HEK293 (cell line): ENCODE results near the gene SRP72.

Source experiments
- CTCF ChIA-PET: fragments of 350-600 bp; formaldehyde crosslinking; extraction: SDS; loops from one replicate; lab custom pipeline; 2021; ENCODE audit warnings: antibody characterized with exemption; lab: Yijun Ruan, JAX
- POLR2A ChIA-PET: fragments of 300-600 bp; formaldehyde crosslinking; extraction: SDS; loops from one replicate; lab custom pipeline; 2020; ENCODE audit warnings: antibody characterized with exemption, inconsistent platforms; lab: Yijun Ruan, JAX
- H3K27ac ChIP-seq: fragments of 200-500 bp; sonication (Bioruptor generic); 2 replicates; pipeline ENCODE4 v1.5.1; 2014; ENCODE audit warnings: low read depth, low read length, control low read depth, inconsistent platforms; ENCODE audit errors: extremely low read depth
- H3K36me3 ChIP-seq, 2 experiments: fragments of 200-500 bp in 1 of 2; sonication (Bioruptor generic) in 1 of 2; 1 replicate in 1 of 2; 2 replicates in 1 of 2; pipeline ENCODE4 v1.5.1; 2014 to 2017; ENCODE audit warnings: inconsistent platforms in 2 of 2, low read length in 2 of 2; ENCODE audit not compliant: control insufficient read depth in 2 of 2, insufficient read depth in 1 of 2
- H3K4me1 ChIP-seq: fragments of 200-500 bp; sonication (Bioruptor generic); 2 replicates; pipeline ENCODE4 v1.5.1; 2014; ENCODE audit warnings: mild to moderate bottlenecking, low read length, inconsistent platforms; ENCODE audit not compliant: control insufficient read depth, insufficient read depth
- H3K4me3 ChIP-seq: 2 replicates; pipeline ENCODE4 v1.5.1; 2011; ENCODE audit warnings: low read depth, mild to moderate bottlenecking, control low read depth, low read length, moderate library complexity
- H3K9me3 ChIP-seq: fragments of 200-500 bp; sonication (Bioruptor generic); 2 replicates; pipeline ENCODE4 v1.5.1; 2014; ENCODE audit warnings: low read depth, low read length, inconsistent platforms; ENCODE audit not compliant: control insufficient read depth, insufficient read depth
- GLIS2 ChIP-seq: fragments of 450-650 bp; formaldehyde crosslinking; IDR thresholded peaks from 2 replicates; pipeline ENCODE4 v1.5.1; 2016; ENCODE audit warnings: missing biosample characterization, missing genetic modification characterization
- PRDM1 ChIP-seq: fragments of 450-650 bp; formaldehyde crosslinking; IDR thresholded peaks from 2 replicates; pipeline ENCODE4; 2016; ENCODE audit warnings: missing biosample characterization, missing genetic modification characterization
- REPIN1 ChIP-seq: fragments of 450-650 bp; formaldehyde crosslinking; IDR thresholded peaks from 2 replicates; pipeline ENCODE4 v1.5.1; 2017; ENCODE audit warnings: missing biosample characterization, missing genetic modification characterization, low read depth
- SP2 ChIP-seq: fragments of 450-650 bp; formaldehyde crosslinking; IDR thresholded peaks from 2 replicates; pipeline ENCODE4 v1.5.1; 2016; ENCODE audit warnings: missing biosample characterization, missing genetic modification characterization
- ZBTB21 ChIP-seq: fragments of 450-650 bp; formaldehyde crosslinking; IDR thresholded peaks from 2 replicates; pipeline ENCODE4 v1.5.1; 2017; ENCODE audit warnings: missing biosample characterization, missing genetic modification characterization
- ZFP3 ChIP-seq: fragments of 450-650 bp; formaldehyde crosslinking; IDR thresholded peaks from 2 replicates; pipeline ENCODE4 v1.5.1; 2016; ENCODE audit warnings: low read depth, missing biosample characterization, missing genetic modification characterization
- ZFP37 ChIP-seq: fragments of 450-650 bp; formaldehyde crosslinking; IDR thresholded peaks from 2 replicates; pipeline ENCODE4 v1.5.1; 2016; ENCODE audit warnings: missing biosample characterization, missing genetic modification characterization
- ZNF133 ChIP-seq: fragments of 450-650 bp; formaldehyde crosslinking; IDR thresholded peaks from 2 replicates; pipeline ENCODE4 v1.5.1; 2016; ENCODE audit warnings: missing biosample characterization, missing genetic modification characterization
- ZNF184 ChIP-seq: fragments of 450-650 bp; IDR thresholded peaks from 2 replicates; pipeline ENCODE4 v1.5.1; 2018; ENCODE audit warnings: missing biosample characterization, mild to moderate bottlenecking, missing genetic modification characterization
- ZNF211 ChIP-seq: fragments of 450-650 bp; formaldehyde crosslinking; IDR thresholded peaks from 2 replicates; pipeline ENCODE4 v1.5.1; 2016; ENCODE audit warnings: low read depth, missing biosample characterization, missing genetic modification characterization
- ZNF24 ChIP-seq: fragments of 450-650 bp; formaldehyde crosslinking; IDR thresholded peaks from 2 replicates; pipeline ENCODE4 v1.5.1; 2016; ENCODE audit warnings: missing biosample characterization, missing genetic modification characterization
- ZNF341 ChIP-seq: fragments of 450-650 bp; formaldehyde crosslinking; IDR thresholded peaks from 2 replicates; pipeline ENCODE4; 2016; ENCODE audit warnings: low read depth, missing biosample characterization, missing genetic modification characterization
- ZNF366 ChIP-seq: fragments of 450-650 bp; formaldehyde crosslinking; conservative IDR thresholded peaks from 2 replicates; pipeline ENCODE4 v1.5.1; 2016; ENCODE audit warnings: missing biosample characterization, missing genetic modification characterization
- ZNF473 ChIP-seq: fragments of 450-650 bp; formaldehyde crosslinking; IDR thresholded peaks from 2 replicates; pipeline ENCODE4 v1.5.1; 2017; ENCODE audit warnings: missing biosample characterization, missing genetic modification characterization
- ZNF514 ChIP-seq: fragments of 450-650 bp; formaldehyde crosslinking; IDR thresholded peaks from 2 replicates; pipeline ENCODE4 v1.5.1; 2016; ENCODE audit warnings: missing biosample characterization, missing genetic modification characterization
- ZNF623 ChIP-seq: fragments of 450-650 bp; formaldehyde crosslinking; IDR thresholded peaks from 2 replicates; pipeline ENCODE4 v1.5.1; 2016; ENCODE audit warnings: missing biosample characterization, missing genetic modification characterization
- ZNF629 ChIP-seq: fragments of 450-650 bp; formaldehyde crosslinking; IDR thresholded peaks from 2 replicates; pipeline ENCODE4 v1.5.1; 2017; ENCODE audit warnings: missing biosample characterization, missing genetic modification characterization
- ZNF768 ChIP-seq: fragments of 450-650 bp; formaldehyde crosslinking; IDR thresholded peaks from 2 replicates; pipeline ENCODE4 v1.5.1; 2018; ENCODE audit warnings: missing biosample characterization, mild to moderate bottlenecking, missing genetic modification characterization
- ZNF776 ChIP-seq: fragments of 450-650 bp; formaldehyde crosslinking; IDR thresholded peaks from 2 replicates; pipeline ENCODE4 v1.5.0; 2017; ENCODE audit warnings: missing biosample characterization, missing genetic modification characterization, borderline replicate concordance
- ZNF777 ChIP-seq: fragments of 450-650 bp; formaldehyde crosslinking; IDR thresholded peaks from 2 replicates; pipeline ENCODE4 v1.5.1; 2017; ENCODE audit warnings: missing biosample characterization, missing genetic modification characterization, borderline replicate concordance
- ZSCAN30 ChIP-seq: fragments of 450-650 bp; IDR thresholded peaks from 2 replicates; pipeline ENCODE4 v1.5.1; 2018; ENCODE audit warnings: missing biosample characterization, mild to moderate bottlenecking, missing genetic modification characterization, moderate library complexity
- TF ChIP-seq, protein P1 (sequence below): fragments of 450-650 bp; formaldehyde crosslinking; IDR thresholded peaks from 2 replicates; pipeline ENCODE4 v1.5.1; 2016; ENCODE audit warnings: missing biosample characterization, missing genetic modification characterization
- TF ChIP-seq, protein P2 (sequence below): fragments of 450-650 bp; formaldehyde crosslinking; IDR thresholded peaks from 2 replicates; pipeline ENCODE4 v1.5.1; 2016; ENCODE audit warnings: missing biosample characterization, missing genetic modification characterization
- TF ChIP-seq, protein P3 (sequence below): fragments of 450-650 bp; formaldehyde crosslinking; IDR thresholded peaks from 2 replicates; pipeline ENCODE4 v1.5.1; 2016; ENCODE audit warnings: missing biosample characterization, missing genetic modification characterization

The SRP72 gene

DNA sequence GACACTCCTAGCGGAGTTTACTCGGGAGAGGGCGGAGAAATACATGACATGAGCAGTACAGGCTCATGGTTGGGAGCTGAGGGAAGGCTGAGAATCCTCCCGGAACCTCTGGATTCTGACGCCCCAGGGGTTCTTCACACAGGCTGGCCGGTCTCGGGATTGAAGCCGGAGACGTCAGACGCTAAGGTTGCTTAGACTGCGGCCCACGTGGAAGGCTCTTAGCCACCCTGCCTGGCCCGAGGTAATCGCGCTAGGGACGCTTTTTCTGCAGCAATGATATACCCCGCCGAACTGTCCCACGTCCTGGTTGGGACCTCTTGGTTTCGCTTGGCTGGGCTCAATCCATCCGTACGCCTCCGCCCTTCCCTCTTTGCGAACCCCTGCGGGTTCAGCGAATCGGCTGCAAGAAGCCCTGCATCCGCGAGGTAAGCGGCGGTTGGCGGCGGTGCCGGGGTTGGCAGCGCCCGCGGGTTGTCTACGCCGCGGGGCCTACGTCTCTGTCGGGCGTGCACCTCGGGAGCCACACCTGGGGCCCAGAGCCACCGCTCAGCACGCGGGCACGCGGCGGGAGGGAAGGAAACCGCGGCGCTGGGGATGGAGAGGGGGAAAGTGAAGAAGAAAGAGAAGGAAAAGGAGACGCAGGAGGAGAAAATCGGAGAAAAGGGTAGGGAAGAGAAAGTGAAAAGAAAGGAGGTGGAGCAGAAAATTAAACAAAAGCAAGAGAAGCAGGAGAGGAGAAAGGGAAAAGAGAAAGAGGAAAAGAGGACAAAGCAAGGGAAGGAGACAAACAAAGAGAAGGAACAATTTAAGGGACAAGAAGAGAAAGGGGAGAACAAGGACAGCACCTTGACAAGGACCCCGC is 38.1 kb downstream of the SRP72 start, which contains the start of gene ARL9:
Gene ARL9, plus strand, starts transcription at position 523 of the 862 bp plus-strand sequence. Its CDS starts 72 bp downstream, at position 595.
- H3K4me1 ChIP-seq = no peaks in the 10 kb centered on the region
- no peak within 1 kb of the TSS for H3K27ac ChIP-seq
- peaks cover 5 to 38% of the 10 kb centered on the region in 2 experiments for H3K36me3 ChIP-seq
- H3K4me3 ChIP-seq = no peak within 1 kb of the TSS
- CTCF ChIA-PET = interaction anchor here (0.7 kb wide), 1 partner anchor 298 kb away, joined by 3 read pairs; no protein-coding TSS in a partner anchor
- H3K9me3 ChIP-seq = no peaks in the 10 kb centered on the region
- no peak for TF ChIP-seq REPIN1 (tag by site-specific recombination)
- TF ChIP-seq PRDM1 = peak; percentile 99
- no peak for TF ChIP-seq ZNF133 (tag by site-specific recombination)
- TF ChIP-seq ZNF24 (tag by site-specific recombination) = no peak
- TF ChIP-seq SP2 (tag by site-specific recombination) = no peak
- TF ChIP-seq ZNF366 (tag by site-specific recombination) = 0 out of 2 replicates have a peak, but pooled peaks have one; percentile 18
- TF ChIP-seq, protein P1, sequence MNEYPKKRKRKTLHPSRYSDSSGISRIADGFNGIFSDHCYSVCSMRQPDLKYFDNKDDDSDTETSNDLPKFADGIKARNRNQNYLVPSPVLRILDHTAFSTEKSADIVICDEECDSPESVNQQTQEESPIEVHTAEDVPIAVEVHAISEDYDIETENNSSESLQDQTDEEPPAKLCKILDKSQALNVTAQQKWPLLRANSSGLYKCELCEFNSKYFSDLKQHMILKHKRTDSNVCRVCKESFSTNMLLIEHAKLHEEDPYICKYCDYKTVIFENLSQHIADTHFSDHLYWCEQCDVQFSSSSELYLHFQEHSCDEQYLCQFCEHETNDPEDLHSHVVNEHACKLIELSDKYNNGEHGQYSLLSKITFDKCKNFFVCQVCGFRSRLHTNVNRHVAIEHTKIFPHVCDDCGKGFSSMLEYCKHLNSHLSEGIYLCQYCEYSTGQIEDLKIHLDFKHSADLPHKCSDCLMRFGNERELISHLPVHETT (tag by site-specific recombination) = no peak
- no peak for TF ChIP-seq ZNF211
- TF ChIP-seq, protein P2, sequence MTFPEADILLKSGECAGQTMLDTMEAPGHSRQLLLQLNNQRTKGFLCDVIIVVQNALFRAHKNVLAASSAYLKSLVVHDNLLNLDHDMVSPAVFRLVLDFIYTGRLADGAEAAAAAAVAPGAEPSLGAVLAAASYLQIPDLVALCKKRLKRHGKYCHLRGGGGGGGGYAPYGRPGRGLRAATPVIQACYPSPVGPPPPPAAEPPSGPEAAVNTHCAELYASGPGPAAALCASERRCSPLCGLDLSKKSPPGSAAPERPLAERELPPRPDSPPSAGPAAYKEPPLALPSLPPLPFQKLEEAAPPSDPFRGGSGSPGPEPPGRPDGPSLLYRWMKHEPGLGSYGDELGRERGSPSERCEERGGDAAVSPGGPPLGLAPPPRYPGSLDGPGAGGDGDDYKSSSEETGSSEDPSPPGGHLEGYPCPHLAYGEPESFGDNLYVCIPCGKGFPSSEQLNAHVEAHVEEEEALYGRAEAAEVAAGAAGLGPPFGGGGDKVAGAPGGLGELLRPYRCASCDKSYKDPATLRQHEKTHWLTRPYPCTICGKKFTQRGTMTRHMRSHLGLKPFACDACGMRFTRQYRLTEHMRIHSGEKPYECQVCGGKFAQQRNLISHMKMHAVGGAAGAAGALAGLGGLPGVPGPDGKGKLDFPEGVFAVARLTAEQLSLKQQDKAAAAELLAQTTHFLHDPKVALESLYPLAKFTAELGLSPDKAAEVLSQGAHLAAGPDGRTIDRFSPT = no peak
- no peak for TF ChIP-seq ZNF473 (tag by site-specific recombination)
- TF ChIP-seq ZNF777 = no peak
- no peak for TF ChIP-seq ZNF768 (tag by site-specific recombination)
- no peak for TF ChIP-seq ZBTB21 (tag by site-specific recombination)
- no peak for TF ChIP-seq ZNF341 (tag by site-specific recombination)
- no peak for TF ChIP-seq ZNF623 (tag by site-specific recombination)
- no peak for TF ChIP-seq ZFP3 (tag by site-specific recombination)
- POLR2A ChIA-PET = no interaction called here

DNA sequence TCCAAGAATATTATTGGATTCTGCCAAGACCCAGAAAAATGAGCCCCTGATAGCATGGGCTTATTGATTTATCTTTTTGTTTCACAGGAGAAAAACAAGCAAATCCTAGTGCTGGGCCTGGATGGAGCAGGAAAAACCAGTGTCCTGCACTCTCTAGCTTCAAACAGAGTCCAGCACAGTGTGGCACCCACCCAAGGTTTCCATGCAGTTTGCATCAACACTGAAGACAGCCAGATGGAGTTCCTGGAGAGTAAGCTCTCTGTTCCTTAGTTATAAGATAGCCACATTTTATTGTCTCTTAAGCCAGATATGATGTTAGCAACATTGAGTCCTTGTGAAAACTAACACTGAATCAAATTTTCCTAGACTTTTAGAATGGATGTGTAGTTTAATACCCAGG is 43.7 kb downstream of the SRP72 start:
- H3K36me3 ChIP-seq = no peaks in the 10 kb centered on the region
- no peak for TF ChIP-seq ZNF776 (tag by site-specific recombination)
- TF ChIP-seq ZFP37 (tag by site-specific recombination) = no peak
- TF ChIP-seq, protein P3, sequence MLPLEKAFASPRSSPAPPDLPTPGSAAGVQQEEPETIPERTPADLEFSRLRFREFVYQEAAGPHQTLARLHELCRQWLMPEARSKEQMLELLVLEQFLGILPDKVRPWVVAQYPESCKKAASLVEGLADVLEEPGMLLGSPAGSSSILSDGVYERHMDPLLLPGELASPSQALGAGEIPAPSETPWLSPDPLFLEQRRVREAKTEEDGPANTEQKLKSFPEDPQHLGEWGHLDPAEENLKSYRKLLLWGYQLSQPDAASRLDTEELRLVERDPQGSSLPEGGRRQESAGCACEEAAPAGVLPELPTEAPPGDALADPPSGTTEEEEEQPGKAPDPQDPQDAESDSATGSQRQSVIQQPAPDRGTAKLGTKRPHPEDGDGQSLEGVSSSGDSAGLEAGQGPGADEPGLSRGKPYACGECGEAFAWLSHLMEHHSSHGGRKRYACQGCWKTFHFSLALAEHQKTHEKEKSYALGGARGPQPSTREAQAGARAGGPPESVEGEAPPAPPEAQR = no peak
- TF ChIP-seq GLIS2 (tag by site-specific recombination) = no peak
- no peak for TF ChIP-seq ZSCAN30 (tag by site-specific recombination)
- TF ChIP-seq ZNF184 (tag by site-specific recombination) = no peak
- no peak for TF ChIP-seq ZNF133 (tag by site-specific recombination)
- no peak for TF ChIP-seq ZNF629
- no peak for TF ChIP-seq ZNF514 (tag by site-specific recombination)
- TF ChIP-seq, all 188 proteins: peak for 0
- Histone ChIP-seq H3K4me3 (no peak overlapping the region), H3K27ac (no peak overlapping the region), H3K9me3 (no peaks in the 10 kb centered on the region), H3K4me1 (no peaks in the 10 kb centered on the region)
- ChIA-PET CTCF (no interaction called here), POLR2A (no interaction called here)
